GM18520 (cell line): ENCODE data around the gene FOXN3.

Source experiments
- ATAC-seq: cut with Tn5 transposase; IDR thresholded peaks from one replicate; pipeline ENCODE4 v1.9.1; 2021; ENCODE audit not compliant: unreplicated experiment

The FOXN3 gene

GRCh38 chr14:89284333-89285058 lies 132.5 kb downstream of the FOXN3 start:
- ATAC-seq: no peak

- ATAC-seq: peak; percentile 51
These were observed 133.5 kb downstream of the FOXN3 start for GRCh38 chr14:89283327-89284060.

- no peak for ATAC-seq
These were observed 134.8 kb downstream of the FOXN3 start for GRCh38 chr14:89282191-89282590.

- ATAC-seq: no peak
These were observed 136.4 kb downstream of the FOXN3 start for GRCh38 chr14:89280600-89280999.

GRCh38 chr14:89279649-89280232 lies 137.3 kb downstream of the FOXN3 start:
- ATAC-seq: no peak

- ATAC-seq: no peak
These were observed 139.8 kb downstream of the FOXN3 start for GRCh38 chr14:89277203-89277602.

- ATAC-seq: peak; percentile 95
These were observed 140.5 kb downstream of the FOXN3 start for GRCh38 chr14:89276424-89276975.

- ATAC-seq: no peak
These were observed 146.4 kb downstream of the FOXN3 start for GRCh38 chr14:89270439-89271227.

GRCh38 chr14:89269404-89269803 lies 147.6 kb downstream of the FOXN3 start:
- no peak for ATAC-seq

- ATAC-seq: no peak
These were observed 148.5 kb downstream of the FOXN3 start for GRCh38 chr14:89268514-89268913.

GRCh38 chr14:89267656-89268055 lies 149.4 kb downstream of the FOXN3 start:
- no peak for ATAC-seq

- ATAC-seq: no peak
These were observed 149.9 kb downstream of the FOXN3 start for GRCh38 chr14:89267163-89267562.

GRCh38 chr14:89266754-89267153 lies 150.3 kb downstream of the FOXN3 start:
- no peak for ATAC-seq

- ATAC-seq: no peak
These were observed 151.8 kb downstream of the FOXN3 start for GRCh38 chr14:89265234-89265633.

- no peak for ATAC-seq
These were observed 152.7 kb downstream of the FOXN3 start for GRCh38 chr14:89264196-89264800.

GRCh38 chr14:89262041-89262440 lies 155.0 kb downstream of the FOXN3 start:
- no peak for ATAC-seq

- no peak for ATAC-seq
These were observed 156.1 kb downstream of the FOXN3 start for GRCh38 chr14:89260898-89261297.

GRCh38 chr14:89259951-89260609 lies 157.0 kb downstream of the FOXN3 start:
- ATAC-seq: no peak

- ATAC-seq: no peak
These were observed 158.2 kb downstream of the FOXN3 start for GRCh38 chr14:89258728-89259273.

- ATAC-seq: no peak
These were observed 160.1 kb downstream of the FOXN3 start for GRCh38 chr14:89256951-89257350.
